ENCODE data around the gene PPIF. TPM values are rescaled to one million over a fixed set of nuclear protein-coding genes. Genes with fewer than 3 reads are reported as not detected.

Gene PPIF
- total and polyA plus RNA-seq, 2 donors (not counting 1 experiment from before 2014, with no cell fraction given): 50.4 to 100 TPM

DNA sequence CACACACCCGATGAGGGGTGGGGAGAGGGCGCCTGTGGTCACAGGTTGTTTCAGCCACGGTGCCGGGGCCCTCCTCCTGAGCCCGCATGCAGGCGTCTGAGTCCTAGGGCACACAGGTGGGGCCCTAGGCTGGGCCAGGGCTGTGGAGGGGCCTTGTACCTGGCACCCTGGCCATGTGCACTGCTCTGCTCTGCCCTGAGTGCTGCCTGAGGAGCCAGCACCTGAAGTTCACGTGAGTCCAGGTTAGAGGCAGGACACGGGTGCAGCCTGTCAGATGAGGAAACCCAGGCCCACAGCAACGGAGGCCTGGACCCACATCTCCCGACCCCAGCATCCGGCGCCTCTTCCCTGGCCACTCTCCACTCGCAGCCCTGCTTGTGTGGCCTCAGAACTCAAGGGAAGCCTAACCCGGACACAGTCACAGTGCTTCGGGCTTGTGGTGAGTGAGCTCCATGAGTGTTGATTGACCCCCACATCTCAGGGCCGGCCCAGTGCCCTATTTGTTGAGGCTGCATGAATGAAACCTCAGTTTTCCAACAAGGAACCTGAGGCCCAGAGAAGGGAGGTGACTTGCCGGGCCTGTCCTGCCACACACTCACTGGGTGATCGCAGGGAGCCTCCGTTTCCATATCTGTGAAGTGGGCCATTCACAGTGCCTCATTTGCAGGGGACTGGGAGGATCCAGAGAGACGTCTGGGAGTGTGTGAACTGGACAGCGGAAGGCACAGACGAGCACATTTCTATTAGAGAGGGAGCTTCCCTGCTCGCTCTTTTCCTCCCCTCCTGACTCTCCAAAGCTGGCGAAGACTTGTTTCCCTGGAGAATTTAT lies 39.6 kb downstream of the PPIF start:
- 83% methylated on average over 20 of the region's 24 CpGs for WGBS (ENCODE audit: insufficient coverage)
- H3K4me3 ChIP-seq (ENCODE audit: control extremely low read depth in 1 of 5, extremely low read depth in 1 of 5, insufficient read depth in 1 of 5, low read depth in 2 of 5, low read length in 4 of 5): no peak overlapping the region
- intact Hi-C loops (cut with micrococcal nuclease): loop anchor here (10.0 kb wide), 1 partner anchor 58 kb away; the partner anchor contains the start of gene ZCCHC24
- no peak for ATAC-seq (ENCODE audit: low read depth)
- H3K27me3 ChIP-seq (replicated peaks in 1 of 4; ENCODE audit: control extremely low read depth in 1 of 4, control insufficient read depth in 3 of 4, insufficient read depth in 4 of 4, low read length in 3 of 4): no peaks in the 10 kb centered on the region
- no peak for TF ChIP-seq EZH2 (IDR thresholded peaks at IDR 0.05; ENCODE audit: borderline replicate concordance, insufficient read depth, low read depth, low read length, poor library complexity, severe bottlenecking)
- TF ChIP-seq, protein P1, sequence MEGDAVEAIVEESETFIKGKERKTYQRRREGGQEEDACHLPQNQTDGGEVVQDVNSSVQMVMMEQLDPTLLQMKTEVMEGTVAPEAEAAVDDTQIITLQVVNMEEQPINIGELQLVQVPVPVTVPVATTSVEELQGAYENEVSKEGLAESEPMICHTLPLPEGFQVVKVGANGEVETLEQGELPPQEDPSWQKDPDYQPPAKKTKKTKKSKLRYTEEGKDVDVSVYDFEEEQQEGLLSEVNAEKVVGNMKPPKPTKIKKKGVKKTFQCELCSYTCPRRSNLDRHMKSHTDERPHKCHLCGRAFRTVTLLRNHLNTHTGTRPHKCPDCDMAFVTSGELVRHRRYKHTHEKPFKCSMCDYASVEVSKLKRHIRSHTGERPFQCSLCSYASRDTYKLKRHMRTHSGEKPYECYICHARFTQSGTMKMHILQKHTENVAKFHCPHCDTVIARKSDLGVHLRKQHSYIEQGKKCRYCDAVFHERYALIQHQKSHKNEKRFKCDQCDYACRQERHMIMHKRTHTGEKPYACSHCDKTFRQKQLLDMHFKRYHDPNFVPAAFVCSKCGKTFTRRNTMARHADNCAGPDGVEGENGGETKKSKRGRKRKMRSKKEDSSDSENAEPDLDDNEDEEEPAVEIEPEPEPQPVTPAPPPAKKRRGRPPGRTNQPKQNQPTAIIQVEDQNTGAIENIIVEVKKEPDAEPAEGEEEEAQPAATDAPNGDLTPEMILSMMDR (IDR thresholded peaks at IDR 0.05): no peak
- H4K20me1 ChIP-seq (ENCODE audit: control insufficient read depth, insufficient read depth, low read length, poor library complexity, severe bottlenecking): no peaks in the 10 kb centered on the region
- DNase-seq: no peak
- ChIA-PET POLR2A (no interaction called here), CTCF (interaction anchor here (0.7 kb wide), 1 partner anchor 12 kb away, joined by 4 read pairs; no protein-coding TSS in a partner anchor)
- H3K4me3 Mint-ChIP-seq: no peak overlapping the region
- H3K79me2 ChIP-seq (ENCODE audit: control insufficient read depth, insufficient read depth, low read length): no peaks in the 10 kb centered on the region
- H3K27ac ChIP-seq (ENCODE audit: low read length in 2 of 2): no peak overlapping the region
- H3K27ac Mint-ChIP-seq: no peak overlapping the region
- peaks cover 4 to 15% of the 10 kb centered on the region in 2 donors for H3K4me1 ChIP-seq (ENCODE audit: control insufficient read depth in 2 of 2, insufficient read depth in 2 of 2, low read length in 2 of 2)
- no peak overlapping the region for H3K9ac ChIP-seq (ENCODE audit: low read length)
- H3K4me1 Mint-ChIP-seq: peaks cover 18% of the 10 kb centered on the region
- H2AFZ ChIP-seq (ENCODE audit: insufficient read depth, low read depth, low read length, poor library complexity, severe bottlenecking): no peak overlapping the region
- no peaks in the 10 kb centered on the region for H3K9me3 ChIP-seq (ENCODE audit: control extremely low read depth in 1 of 3, control insufficient read depth in 2 of 3, insufficient read depth in 1 of 3, low read length in 2 of 3)
- no peaks in the 10 kb centered on the region for H3K9me3 Mint-ChIP-seq (ENCODE audit: insufficient read depth)
- no peaks in the 10 kb centered on the region for H3K27me3 Mint-ChIP-seq
- no peak overlapping the region for H3K4me2 ChIP-seq (replicated peaks; ENCODE audit: low read depth, low read length, poor library complexity, severe bottlenecking)
- H3K36me3 ChIP-seq (replicated peaks in 1 of 2; ENCODE audit: control extremely low read depth in 1 of 2, control insufficient read depth in 1 of 2, extremely low read depth in 1 of 2, insufficient read depth in 2 of 2, low read length in 1 of 2): no peaks in the 10 kb centered on the region

DNA sequence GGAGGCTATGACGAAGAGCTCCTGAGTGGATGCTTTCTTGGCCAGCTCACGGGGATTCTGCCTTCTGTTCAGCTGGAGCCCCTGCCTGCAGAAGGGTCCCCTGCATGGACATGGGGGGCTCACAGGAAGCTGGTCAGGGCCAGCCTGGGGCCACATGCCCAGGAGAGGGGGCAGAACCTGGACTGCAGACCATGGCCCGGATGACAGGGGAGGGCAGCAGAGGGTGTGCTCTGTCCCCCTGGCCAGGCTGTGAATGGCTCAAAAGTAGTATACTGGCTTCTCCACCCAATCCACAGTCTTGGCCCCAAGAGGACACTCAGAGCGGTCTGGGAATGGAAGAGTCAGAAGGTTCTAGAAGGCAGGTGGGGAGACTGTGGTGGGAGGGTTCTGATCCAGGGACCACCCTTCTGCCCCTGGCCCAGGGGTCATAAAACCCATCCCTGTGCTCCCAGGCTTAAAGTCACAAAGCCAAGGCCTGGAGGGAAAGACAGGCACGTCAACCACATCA lies 40.3 kb downstream of the PPIF start:
- intact Hi-C loops (cut with micrococcal nuclease): loop anchor here (10.0 kb wide), 1 partner anchor 57 kb away; the partner anchor contains the start of gene ZCCHC24
- DNase-seq (no peak), ATAC-seq (ENCODE audit: low read depth) (no peak)
- Histone ChIP-seq H3K79me2 (ENCODE audit: control insufficient read depth, insufficient read depth, low read length) (no peaks in the 10 kb centered on the region), H3K4me3 (ENCODE audit: control extremely low read depth in 1 of 5, extremely low read depth in 1 of 5, insufficient read depth in 1 of 5, low read depth in 2 of 5, low read length in 4 of 5) (no peak overlapping the region), H3K9me3 (ENCODE audit: control extremely low read depth in 1 of 3, control insufficient read depth in 2 of 3, insufficient read depth in 1 of 3, low read length in 2 of 3) (no peaks in the 10 kb centered on the region), H2AFZ (ENCODE audit: insufficient read depth, low read depth, low read length, poor library complexity, severe bottlenecking) (no peak overlapping the region), H3K4me1 (ENCODE audit: control insufficient read depth in 2 of 2, insufficient read depth in 2 of 2, low read length in 2 of 2) (peaks cover 4 to 15% of the 10 kb centered on the region in 2 donors), H3K36me3 (replicated peaks in 1 of 2; ENCODE audit: control extremely low read depth in 1 of 2, control insufficient read depth in 1 of 2, extremely low read depth in 1 of 2, insufficient read depth in 2 of 2, low read length in 1 of 2) (no peaks in the 10 kb centered on the region), H3K4me2 (replicated peaks; ENCODE audit: low read depth, low read length, poor library complexity, severe bottlenecking) (no peak overlapping the region), H3K27me3 (replicated peaks in 1 of 4; ENCODE audit: control extremely low read depth in 1 of 4, control insufficient read depth in 3 of 4, insufficient read depth in 4 of 4, low read length in 3 of 4) (no peaks in the 10 kb centered on the region), H4K20me1 (ENCODE audit: control insufficient read depth, insufficient read depth, low read length, poor library complexity, severe bottlenecking) (no peaks in the 10 kb centered on the region), H3K27ac (ENCODE audit: low read length in 2 of 2) (no peak overlapping the region), H3K9ac (ENCODE audit: low read length) (no peak overlapping the region)
- 94% methylated on average over 4 of the region's 5 CpGs for WGBS (ENCODE audit: insufficient coverage)
- H3K4me3 Mint-ChIP-seq: no peak overlapping the region
- H3K27me3 Mint-ChIP-seq: no peaks in the 10 kb centered on the region
- H3K9me3 Mint-ChIP-seq (ENCODE audit: insufficient read depth): no peaks in the 10 kb centered on the region
- H3K27ac Mint-ChIP-seq: no peak overlapping the region
- peaks cover 18% of the 10 kb centered on the region for H3K4me1 Mint-ChIP-seq
- ChIA-PET CTCF (interaction anchor here (0.7 to 1.8 kb wide), 2 partner anchors 13 to 100 kb away, joined by 4 to 7 read pairs; no protein-coding TSS in a partner anchor), POLR2A (interaction anchor here (0.6 kb wide), 1 partner anchor 37 kb away, joined by 5 read pairs; no protein-coding TSS in a partner anchor)
- TF ChIP-seq, protein P1 (IDR thresholded peaks at IDR 0.05): no peak
- no peak for TF ChIP-seq EZH2 (IDR thresholded peaks at IDR 0.05; ENCODE audit: borderline replicate concordance, insufficient read depth, low read depth, low read length, poor library complexity, severe bottlenecking)
